ENCODE data around the gene SEPTIN11. TPM values are rescaled to one million over a fixed set of nuclear protein-coding genes. Genes with fewer than 3 reads are reported as not detected.

The SEPTIN11 gene
- total RNA-seq, 2 donors from 2014 or later, result 60.3 to 88.9 TPM

DNA sequence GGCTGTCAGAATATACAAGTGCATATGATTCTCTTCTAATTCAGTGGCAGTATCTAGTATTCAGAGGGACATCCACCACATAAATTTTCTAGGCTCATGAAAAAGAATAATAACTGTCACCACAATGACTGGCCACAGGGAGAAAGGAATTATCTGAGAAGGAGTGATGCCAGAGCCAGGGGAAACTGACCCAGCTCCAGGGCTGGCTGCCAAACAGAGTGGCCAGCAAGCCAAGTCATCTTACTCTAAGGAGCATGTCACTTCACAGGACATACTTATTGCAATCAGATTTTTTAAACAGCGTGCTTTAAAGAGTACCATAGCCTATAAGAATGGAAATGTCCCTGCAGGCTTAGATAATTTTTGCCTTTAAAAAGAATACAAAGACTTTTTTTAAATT is 5.8 kb upstream of the SEPTIN11 start:
- Mint-ChIP-seq H3K9me3 (peaks cover 5% of the 10 kb centered on the region), H3K27ac (no peak overlapping the region), H3K4me3 (no peak overlapping the region), H3K36me3 (peaks cover 14% of the 10 kb centered on the region), H3K27me3 (peaks cover 0 to 4% of the 10 kb centered on the region in 2 donors), H3K4me1 (ENCODE audit: low read depth in 2 of 2) (peaks cover 4 to 5% of the 10 kb centered on the region in 2 donors)
- ATAC-seq (no peak), DNase-seq (ENCODE audit: low spot score) (no peak)

DNA sequence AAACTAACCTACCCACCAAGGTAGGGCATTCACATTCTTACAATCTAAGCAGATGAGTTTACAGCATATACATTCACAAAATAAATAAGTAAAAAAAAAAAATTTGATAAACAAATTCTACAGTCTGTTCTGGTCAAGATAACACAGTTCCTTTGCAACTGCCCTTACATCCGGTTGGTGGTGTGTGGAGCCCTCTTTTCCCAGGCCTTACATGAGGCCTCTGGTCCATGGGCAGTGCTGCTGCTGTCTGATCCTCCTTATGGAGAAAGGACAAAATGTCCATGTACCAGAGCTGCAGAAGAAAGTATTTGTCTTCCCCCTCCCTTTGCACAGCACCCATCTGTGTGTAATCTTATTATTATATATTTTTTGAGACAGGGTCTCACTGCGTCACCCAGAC is 2.2 kb upstream of the SEPTIN11 start:
- DNase-seq (ENCODE audit: low spot score) (no peak), ATAC-seq (no peak)
- Mint-ChIP-seq H3K9me3 (no peaks in the 10 kb centered on the region), H3K4me1 (ENCODE audit: low read depth in 2 of 2) (peaks cover 18% of the 10 kb centered on the region in 2 donors), H3K27ac (no peak overlapping the region), H3K27me3 (no peaks in the 10 kb centered on the region), H3K36me3 (peaks cover 5% of the 10 kb centered on the region), H3K4me3 (no peak overlapping the region)

DNA sequence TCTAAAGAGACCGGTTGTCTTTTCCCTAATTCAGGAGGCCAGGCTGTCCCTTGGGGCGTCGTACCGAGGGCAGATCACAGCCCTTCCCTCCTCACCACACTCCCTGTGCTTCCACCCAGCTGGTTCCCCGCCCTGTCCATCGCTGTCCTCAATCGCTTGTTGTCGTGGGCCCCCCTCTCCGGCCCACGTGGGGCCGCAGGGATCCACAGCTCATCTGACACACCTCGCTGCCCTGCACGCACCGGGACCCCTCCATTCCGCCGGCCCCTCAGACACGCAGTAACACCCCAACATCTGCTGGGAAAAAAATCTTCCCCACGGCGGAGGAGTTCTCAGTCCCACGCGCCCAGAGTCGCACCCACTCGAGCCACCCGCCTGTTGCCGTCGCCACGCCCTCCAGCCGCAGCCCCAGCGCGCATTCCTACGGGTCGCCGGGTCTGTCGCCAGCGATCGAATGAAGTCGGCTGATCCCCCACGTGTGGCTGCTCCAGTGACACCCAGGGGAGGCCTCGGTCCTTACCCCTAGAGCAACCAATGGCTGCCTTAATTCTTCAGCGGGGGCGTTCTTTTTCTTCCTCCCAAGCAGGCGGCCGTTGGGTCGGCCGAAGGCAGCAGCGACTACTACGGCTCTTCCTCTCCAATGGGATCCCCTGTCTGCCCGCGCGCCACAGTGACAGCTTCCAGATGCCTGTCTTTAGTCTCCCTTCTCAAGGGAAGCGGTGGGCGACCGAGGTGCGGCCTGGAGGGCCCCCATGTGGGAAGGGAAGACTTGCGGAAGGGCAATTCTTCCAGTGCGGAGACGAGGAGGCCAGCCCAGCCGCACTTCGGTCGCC is 893 bp upstream of the SEPTIN11 start:
- H3K27ac Mint-ChIP-seq, result peak overlapping the region; percentile 49 to 81
- ATAC-seq, result peak; percentile 73 to 74
- H3K27me3 Mint-ChIP-seq, result no peaks in the 10 kb centered on the region

DNA sequence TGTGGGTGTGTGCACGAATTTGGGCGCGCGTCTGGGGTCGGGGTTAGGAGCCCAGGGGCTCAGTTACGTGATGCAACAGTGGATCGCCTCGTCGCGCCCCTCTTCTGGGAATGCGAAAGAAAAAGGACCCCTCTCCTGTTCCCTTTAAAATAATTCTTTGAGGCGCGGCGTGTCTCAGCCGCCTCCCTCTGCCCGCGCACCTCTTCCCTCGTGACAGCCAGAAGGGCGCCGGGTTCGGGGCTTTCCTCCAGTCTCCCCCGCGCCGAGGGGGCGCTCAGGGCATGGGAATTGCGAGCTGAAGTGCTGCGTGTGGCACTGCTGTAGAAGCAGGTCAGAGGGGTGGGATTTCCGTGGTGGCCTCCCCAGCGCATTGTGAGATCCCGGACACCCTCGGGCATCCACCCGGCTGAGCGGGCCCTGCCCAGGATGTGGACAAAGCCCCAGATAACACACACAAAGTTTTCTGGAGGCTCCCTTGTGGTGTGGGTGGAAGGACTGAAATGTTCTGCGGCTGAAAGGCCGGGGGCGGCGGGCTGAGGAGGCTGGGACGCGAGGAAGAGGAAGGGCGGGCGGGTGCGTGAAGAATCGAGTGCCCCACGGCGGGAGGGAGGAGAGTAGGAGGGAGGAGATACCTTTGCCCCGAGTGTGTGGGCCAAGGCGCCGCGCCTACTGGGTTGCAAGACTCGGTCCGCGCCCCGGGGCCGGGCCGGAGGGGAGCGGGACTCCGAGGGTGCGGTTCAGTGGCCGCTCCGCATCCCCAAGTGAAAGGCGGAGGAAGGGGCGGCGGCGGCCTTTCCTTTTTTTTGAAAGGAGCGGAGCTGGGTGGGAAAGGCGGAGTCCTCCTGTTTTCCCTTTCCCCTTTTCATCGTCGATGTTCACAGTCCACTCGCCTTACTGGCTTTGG is 752 bp downstream of the SEPTIN11 start:
- DNase-seq (ENCODE audit: low spot score) (peak; percentile 79), ATAC-seq (peak; percentile 48 to 59)
- Mint-ChIP-seq H3K36me3 (no peaks in the 10 kb centered on the region), H3K9me3 (no peaks in the 10 kb centered on the region), H3K4me3 (peak overlapping the region; percentile 87), H3K27ac (peak overlapping the region; percentile 49 to 81), H3K4me1 (ENCODE audit: low read depth in 2 of 2) (peaks cover 25 to 31% of the 10 kb centered on the region in 2 donors), H3K27me3 (no peaks in the 10 kb centered on the region)

More for the DNA sequence above, 893 bp upstream of the SEPTIN11 start:
- Mint-ChIP-seq H3K4me1 (ENCODE audit: low read depth in 2 of 2) (peaks cover 23 to 25% of the 10 kb centered on the region in 2 donors), H3K9me3 (no peaks in the 10 kb centered on the region), H3K36me3 (no peaks in the 10 kb centered on the region), H3K4me3 (peak overlapping the region; percentile 87)
- DNase-seq (ENCODE audit: low spot score), result peak; percentile 83

DNA sequence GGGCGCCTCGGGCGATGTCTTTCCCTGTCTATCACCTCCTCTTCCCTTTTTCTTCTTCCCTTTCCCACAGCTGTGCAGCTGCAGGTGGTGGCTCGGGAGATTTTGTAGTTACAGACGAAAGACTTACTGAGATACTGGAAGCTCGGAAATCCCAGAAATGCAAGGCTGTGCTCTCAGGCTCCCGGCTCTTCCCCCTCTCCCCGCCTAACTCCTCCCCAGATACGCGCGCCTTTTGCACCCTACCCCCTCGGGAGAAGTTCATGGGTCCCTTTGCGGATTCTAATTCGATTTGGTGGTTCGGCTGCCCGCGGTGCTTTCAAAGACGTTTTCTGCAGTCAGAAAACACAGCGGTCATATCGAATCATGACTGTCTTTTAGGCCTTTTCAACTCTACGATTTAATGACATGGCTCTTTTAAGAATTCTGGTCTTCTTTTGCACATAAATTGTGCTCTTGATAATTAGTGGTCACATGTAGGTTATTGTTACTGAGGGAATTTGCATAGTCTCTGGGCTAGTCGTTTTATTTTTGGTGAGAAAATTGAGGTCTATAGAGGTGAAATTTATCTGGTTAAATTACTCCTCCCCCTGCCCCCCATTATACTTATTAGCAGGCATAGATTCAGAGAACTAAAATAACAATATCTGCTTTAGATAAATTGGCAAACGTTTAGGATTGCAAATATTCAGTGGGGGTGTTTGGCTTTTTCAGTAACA is 1.6 kb downstream of the SEPTIN11 start:
- ATAC-seq (no peak), DNase-seq (ENCODE audit: low spot score) (no peak)
- no peaks in the 10 kb centered on the region for H3K36me3 Mint-ChIP-seq
- H3K4me3 Mint-ChIP-seq, result peak overlapping the region; percentile 87
- H3K4me1 Mint-ChIP-seq (ENCODE audit: low read depth in 2 of 2), result peaks cover 25 to 31% of the 10 kb centered on the region in 2 donors
- peak overlapping the region; percentile 42 to 81 for H3K27ac Mint-ChIP-seq
- no peaks in the 10 kb centered on the region for H3K9me3 Mint-ChIP-seq
- H3K27me3 Mint-ChIP-seq, result no peaks in the 10 kb centered on the region

DNA sequence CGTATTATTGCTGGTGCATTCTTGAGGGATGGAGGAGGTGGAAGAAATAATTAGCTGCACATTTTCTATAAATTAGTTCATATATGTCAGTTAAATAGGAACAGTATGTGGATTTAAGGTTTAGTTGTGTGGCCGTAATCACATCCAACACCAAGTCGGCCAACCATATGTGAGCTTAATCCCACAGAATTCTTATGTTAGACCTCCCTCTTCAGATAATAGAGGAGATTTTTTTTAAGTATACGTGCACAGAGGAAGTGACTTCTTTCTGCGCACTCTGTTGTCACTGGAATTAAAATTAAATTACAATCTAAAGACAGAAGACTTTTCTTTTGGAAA is 2.1 kb downstream of the SEPTIN11 start:
- H3K36me3 Mint-ChIP-seq, result no peaks in the 10 kb centered on the region
- ATAC-seq (no peak), DNase-seq (ENCODE audit: low spot score) (no peak)
- no peaks in the 10 kb centered on the region for H3K9me3 Mint-ChIP-seq
- no peak overlapping the region for H3K27ac Mint-ChIP-seq
- H3K4me3 Mint-ChIP-seq, result peak overlapping the region; percentile 87
- peaks cover 26 to 31% of the 10 kb centered on the region in 2 donors for H3K4me1 Mint-ChIP-seq (ENCODE audit: low read depth in 2 of 2)
- no peaks in the 10 kb centered on the region for H3K27me3 Mint-ChIP-seq

DNA sequence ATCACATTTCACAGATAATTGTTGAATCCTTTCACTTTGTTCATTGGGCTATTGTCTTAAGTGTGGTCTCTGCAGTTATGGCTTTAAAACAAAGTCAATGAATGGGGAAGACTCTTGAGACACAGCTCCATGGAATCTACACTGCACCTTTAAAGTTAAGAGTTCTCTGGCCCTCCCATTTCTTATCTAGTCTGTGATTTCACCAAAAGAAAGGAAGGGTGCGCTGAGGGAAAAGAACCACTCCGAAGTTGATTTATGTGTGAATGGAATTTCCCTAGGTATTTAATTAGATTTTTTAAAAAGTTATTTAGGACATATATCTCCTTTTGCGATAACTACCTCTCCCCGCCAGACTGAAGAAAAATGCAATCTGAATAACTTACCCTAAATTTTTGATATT is 2.5 kb downstream of the SEPTIN11 start:
- peaks cover 30 to 31% of the 10 kb centered on the region in 2 donors for H3K4me1 Mint-ChIP-seq (ENCODE audit: low read depth in 2 of 2)
- no peaks in the 10 kb centered on the region for H3K27me3 Mint-ChIP-seq
- no peak overlapping the region for H3K27ac Mint-ChIP-seq
- DNase-seq (ENCODE audit: low spot score), result no peak
- peak overlapping the region; percentile 26 for H3K4me3 Mint-ChIP-seq
- H3K36me3 Mint-ChIP-seq, result no peaks in the 10 kb centered on the region
- no peaks in the 10 kb centered on the region for H3K9me3 Mint-ChIP-seq
- ATAC-seq, result no peak

DNA sequence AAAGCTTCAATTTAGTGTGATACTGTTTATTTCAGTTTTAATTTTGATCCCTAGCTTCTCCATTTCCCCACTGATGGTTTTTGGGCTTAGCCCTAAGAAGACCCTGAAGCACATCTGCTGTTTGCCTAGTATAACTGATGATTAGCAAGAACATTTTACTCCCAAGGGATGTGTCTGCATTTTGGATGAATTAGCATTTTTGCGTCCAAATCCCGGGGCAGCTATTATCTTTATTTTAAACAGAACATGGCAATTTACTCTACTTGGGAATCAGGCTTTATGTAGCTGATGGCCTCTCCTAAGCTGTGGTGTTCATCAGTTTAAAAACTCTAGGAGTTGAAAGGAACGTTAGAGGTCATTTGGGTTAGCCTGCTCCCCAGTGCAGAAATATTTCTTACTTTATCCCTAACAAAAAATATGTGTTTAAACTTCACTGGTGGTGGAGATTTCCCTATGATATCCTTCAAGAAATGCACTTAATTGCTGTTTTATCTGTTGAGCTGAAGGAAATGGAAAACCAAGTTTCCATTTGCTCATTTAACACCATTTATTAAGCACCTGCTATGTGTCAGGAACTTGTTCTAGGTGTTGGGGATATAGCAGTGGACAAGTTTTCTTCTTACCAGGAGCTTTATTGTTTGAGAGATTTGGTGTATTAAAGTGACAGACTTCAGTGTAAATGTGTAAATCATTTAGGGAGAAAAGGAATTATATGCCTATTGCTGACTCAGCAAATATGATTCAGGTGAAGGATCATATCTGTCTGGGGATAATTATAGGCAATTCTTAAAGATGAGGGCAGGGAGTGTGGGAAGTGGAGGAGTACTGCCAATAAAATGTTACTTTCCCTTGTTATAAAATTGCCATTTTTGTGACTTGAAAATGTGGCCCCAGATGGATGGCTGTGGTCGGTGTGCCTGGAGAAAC is 3.4 kb downstream of the SEPTIN11 start:
- ATAC-seq, result no peak
- H3K27me3 Mint-ChIP-seq, result no peaks in the 10 kb centered on the region
- H3K36me3 Mint-ChIP-seq, result no peaks in the 10 kb centered on the region
- peaks cover 35 to 38% of the 10 kb centered on the region in 2 donors for H3K4me1 Mint-ChIP-seq (ENCODE audit: low read depth in 2 of 2)
- H3K27ac Mint-ChIP-seq, result no peak overlapping the region
- no peaks in the 10 kb centered on the region for H3K9me3 Mint-ChIP-seq
- no peak for DNase-seq (ENCODE audit: low spot score)
- H3K4me3 Mint-ChIP-seq, result peak overlapping the region; percentile 26

DNA sequence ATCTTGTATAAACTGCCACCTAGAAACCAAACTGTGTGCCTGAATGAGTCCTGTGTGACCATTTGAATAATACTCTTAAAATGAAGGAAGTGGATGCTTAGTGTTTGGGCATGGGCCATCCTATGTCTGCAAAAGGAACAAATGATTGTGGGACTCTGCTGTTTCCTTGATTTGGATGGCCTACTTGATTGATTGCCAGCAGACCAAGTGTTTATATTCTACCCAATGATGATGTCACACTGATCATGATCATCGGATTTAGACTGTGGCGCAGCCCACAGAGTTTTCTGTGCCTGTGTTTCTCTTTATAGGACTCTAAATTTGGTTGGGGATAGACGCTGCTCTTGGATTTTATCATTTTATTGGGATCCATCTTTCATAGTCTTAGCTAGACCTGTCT is 4.4 kb downstream of the SEPTIN11 start:
- DNase-seq (ENCODE audit: low spot score) (no peak), ATAC-seq (no peak)
- Mint-ChIP-seq H3K27me3 (no peaks in the 10 kb centered on the region), H3K9me3 (no peaks in the 10 kb centered on the region), H3K36me3 (no peaks in the 10 kb centered on the region), H3K27ac (no peak overlapping the region), H3K4me3 (no peak overlapping the region), H3K4me1 (ENCODE audit: low read depth in 2 of 2) (peaks cover 31 to 34% of the 10 kb centered on the region in 2 donors)

DNA sequence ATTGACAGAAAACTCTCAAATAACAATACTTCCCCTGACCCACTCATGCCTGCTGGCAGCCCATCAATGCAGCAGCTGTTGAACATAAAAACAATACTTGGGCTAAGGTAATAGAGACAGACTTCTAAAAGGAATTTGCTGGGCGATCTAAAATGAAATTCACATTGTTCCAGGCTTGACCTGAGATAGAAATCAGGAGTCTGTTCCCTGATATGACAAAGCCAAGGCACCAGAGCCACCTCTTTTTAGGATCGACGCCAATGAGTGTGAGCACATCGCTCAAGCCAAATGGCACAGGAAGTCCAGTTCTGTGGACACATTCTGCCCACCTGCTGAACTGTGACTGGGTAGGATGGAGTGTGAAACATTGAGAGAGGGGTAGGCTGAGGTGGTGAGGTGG is 4.9 kb downstream of the SEPTIN11 start:
- Mint-ChIP-seq H3K27ac (no peak overlapping the region), H3K4me3 (no peak overlapping the region), H3K36me3 (no peaks in the 10 kb centered on the region), H3K9me3 (no peaks in the 10 kb centered on the region), H3K4me1 (ENCODE audit: low read depth in 2 of 2) (peaks cover 30 to 38% of the 10 kb centered on the region in 2 donors), H3K27me3 (no peaks in the 10 kb centered on the region)
- DNase-seq (ENCODE audit: low spot score) (no peak), ATAC-seq (no peak)

DNA sequence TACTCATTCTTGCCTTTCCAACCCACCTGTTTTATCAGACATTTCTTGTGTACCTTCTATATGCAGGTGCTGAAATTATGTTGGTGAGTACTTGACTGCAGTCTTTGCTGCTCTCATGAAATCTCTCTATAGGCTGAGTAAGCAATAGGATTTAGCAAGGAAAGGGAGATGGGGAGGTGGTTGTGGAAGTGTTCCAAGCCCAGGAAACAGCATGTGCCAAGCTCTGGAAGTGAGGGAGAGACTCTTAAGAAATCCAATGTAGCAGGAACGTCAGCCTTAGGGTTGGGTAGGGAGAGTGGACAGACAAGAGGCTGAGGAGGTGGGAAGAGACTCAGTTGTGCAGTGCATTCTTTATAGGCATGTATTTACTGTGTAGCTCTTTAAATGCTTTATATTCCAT is 5.6 kb downstream of the SEPTIN11 start:
- DNase-seq (ENCODE audit: low spot score), result no peak
- ATAC-seq, result no peak
- H3K27ac Mint-ChIP-seq, result no peak overlapping the region
- H3K27me3 Mint-ChIP-seq, result no peaks in the 10 kb centered on the region
- no peaks in the 10 kb centered on the region for H3K36me3 Mint-ChIP-seq
- no peak overlapping the region for H3K4me3 Mint-ChIP-seq
- peaks cover 30 to 39% of the 10 kb centered on the region in 2 donors for H3K4me1 Mint-ChIP-seq (ENCODE audit: low read depth in 2 of 2)
- no peaks in the 10 kb centered on the region for H3K9me3 Mint-ChIP-seq

DNA sequence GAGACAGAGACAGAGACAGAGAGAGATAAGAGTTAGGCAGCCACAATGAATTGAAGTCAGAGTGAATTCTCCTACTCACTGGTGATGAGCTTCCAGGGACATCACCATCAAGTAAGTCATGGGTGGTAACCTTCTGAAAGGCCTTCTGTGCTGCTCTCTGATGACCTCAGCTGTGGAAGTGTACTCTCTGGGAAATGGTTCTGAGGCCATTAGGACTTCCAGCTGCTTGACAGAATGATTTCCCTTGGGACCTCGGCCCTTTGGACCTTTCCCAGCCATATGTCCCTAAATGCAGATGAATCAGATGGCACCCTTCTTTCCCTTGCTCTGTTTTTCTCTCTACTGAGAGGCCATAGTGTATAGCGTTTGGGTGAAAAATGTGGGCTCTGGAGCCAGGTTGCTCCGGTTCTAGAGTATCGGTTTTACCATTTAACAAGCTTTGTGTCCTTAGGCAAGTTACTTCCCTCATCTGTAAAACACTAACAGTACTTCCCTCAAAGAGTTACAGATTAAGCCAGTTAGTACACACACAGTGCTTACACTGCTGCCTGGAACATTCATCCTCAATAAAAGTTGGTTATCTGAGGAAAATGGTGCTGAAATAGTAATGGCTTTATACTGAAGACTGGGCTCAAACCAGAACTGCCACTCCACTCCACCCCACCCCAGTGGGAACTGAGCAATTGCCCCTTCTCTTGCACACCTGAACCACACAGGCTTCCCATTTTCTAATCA is 7.6 kb downstream of the SEPTIN11 start:
- Mint-ChIP-seq H3K27ac (no peak overlapping the region), H3K27me3 (no peaks in the 10 kb centered on the region), H3K9me3 (no peaks in the 10 kb centered on the region), H3K36me3 (peaks cover 4% of the 10 kb centered on the region), H3K4me1 (ENCODE audit: low read depth in 2 of 2) (peaks cover 22 to 35% of the 10 kb centered on the region in 2 donors), H3K4me3 (no peak overlapping the region)
- DNase-seq (ENCODE audit: low spot score), result no peak
- no peak for ATAC-seq
